NT2/D1 (cell line): ENCODE measurements around the gene PTPRG.

Experiments
- SUZ12 ChIP-seq: IDR thresholded peaks from 2 replicates; pipeline ENCODE4 v1.6.1; 2011; ENCODE audit not compliant: insufficient read length, insufficient read depth; ENCODE audit errors: extremely low read depth
- YY1 ChIP-seq: IDR thresholded peaks from 2 replicates; pipeline ENCODE4 v1.6.1; 2011; ENCODE audit not compliant: insufficient read length, insufficient read depth
- ZNF274 ChIP-seq: IDR thresholded peaks from 2 replicates; pipeline ENCODE4 v1.6.1; 2011; ENCODE audit warnings: mild to moderate bottlenecking, low read depth, low read length

DNA sequence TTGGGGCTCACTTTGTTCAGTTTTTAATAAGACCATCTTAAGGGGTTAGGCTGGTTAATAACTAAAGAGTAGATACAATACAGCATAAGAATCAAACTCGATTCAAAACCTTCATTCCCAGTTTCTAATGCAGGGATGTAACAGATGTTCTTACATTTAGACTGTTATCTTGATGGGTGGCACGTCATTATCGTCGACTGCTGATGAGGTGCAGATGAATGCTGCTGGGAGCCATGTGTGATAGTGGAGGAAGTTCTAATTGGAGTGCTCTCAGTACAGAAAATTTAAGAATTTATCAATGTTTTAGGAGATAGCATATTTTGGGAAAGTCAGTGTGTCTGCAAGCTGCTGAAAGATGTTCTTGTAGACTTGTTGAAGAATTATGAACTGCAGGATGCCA lies 331.5 kb downstream of the PTPRG start:
- TF ChIP-seq YY1 = no peak
- TF ChIP-seq SUZ12 = no peak
- no peak for TF ChIP-seq ZNF274
